Heart right ventricle (tissue), 16 donors: ENCODE results near the gene ATF6B. TPM values are rescaled to one million over a fixed set of nuclear protein-coding genes. Genes with fewer than 3 reads are reported as not detected.
"Not testable (repeated sequence)": the region's sequence is repeated elsewhere in the genome, so short reads cannot be mapped to it uniquely, and the experiment has no call there.

Experiments
- ATAC-seq, 8 donors: fragments of 200-7000 bp; cut with Tn5 transposase; one replicate each; pipeline ENCODE4 v1.9.1; 2020; ENCODE audit warnings: mild to moderate bottlenecking in 8 of 8, moderate library complexity in 8 of 8, moderate number of reproducible peaks in 1 of 8
- DNase-seq, 2 donors: peaks; one replicate each; pipeline ENCODE4 v3.0.0-alpha.2; 2020
- H3K27ac ChIP-seq, 10 donors: fragments of 200-600 bp; sonication (generic) in 2 of 10; one replicate each; pipeline versions ENCODE4 v1.5.0 to v1.8.0; 2020 to 2022; ENCODE audit warnings: mild to moderate bottlenecking in 3 of 10
- H3K27me3 ChIP-seq, 7 donors: fragments of 200-600 bp; one replicate each; pipeline ENCODE4 v1.8.0; 2021 to 2022; ENCODE audit warnings: mild to moderate bottlenecking in 2 of 7
- H3K36me3 ChIP-seq, 9 donors: fragments of 200-600 bp; sonication (generic) in 1 of 9; one replicate each; pipeline versions ENCODE4 v1.5.0 to v1.8.0; 2020 to 2022; ENCODE audit warnings: mild to moderate bottlenecking in 2 of 9
- H3K4me1 ChIP-seq, 9 donors: fragments of 200-600 bp; sonication (generic) in 1 of 9; one replicate each; pipeline versions ENCODE4 v1.5.0 to v1.8.0; 2020 to 2022; ENCODE audit warnings: mild to moderate bottlenecking in 4 of 9
- H3K4me3 ChIP-seq, 10 donors: fragments of 200-600 bp; sonication (generic) in 2 of 10; one replicate each; pipeline versions ENCODE4 v1.5.0 to v1.8.0; 2020 to 2022; ENCODE audit warnings: mild to moderate bottlenecking in 7 of 10, moderate library complexity in 2 of 10
- H3K9me3 ChIP-seq, 11 donors: fragments of 200-600 bp in 10 of 11; sonication (generic) in 2 of 11; one replicate each; pipeline versions ENCODE4 v1.5.0 to v1.8.0; 2013 to 2022; ENCODE audit warnings: mild to moderate bottlenecking in 2 of 11, control low read depth in 1 of 11, moderate library complexity in 1 of 11
- WGBS, 2 donors: extraction: QIAGEN DNeasy Blood & Tissue Kit; methylation state at CpG; one replicate each; pipeline ENCODE4 v1.1.7; 2013; ENCODE audit warnings: inconsistent platforms in 1 of 2; 5-methylcytosine and 5-hydroxymethylcytosine counted together
- intact Hi-C, 10 donors: fragments of 100-400 bp; cut with DNase I; formaldehyde crosslinking; loops; one replicate each; pipeline versions ENCODE4 v1.11.1 to v1.14.2; 2022
- polyA plus RNA-seq, 2 donors: library from polyadenylated mRNA; stranded (reverse); fragments of 200-250 nt; gene quantifications; one replicate each; pipeline ENCODE4 v1.2.3, GENCODE V29; 2013
- total RNA-seq, 10 donors: library from RNA; stranded (reverse); fragmentation: NEBNext Ultra II Directional in 3 of 10; extraction: Animal tissue kit (Norgen Biotek cat#: 25700) in 3 of 10; gene quantifications; one replicate each; pipeline versions ENCODE4 v1.2.1 to v1.2.4, GENCODE V29; 2021 to 2023
- TF ChIP-seq, protein P1 (sequence below), 9 donors: fragments of 200-600 bp; sonication (generic) in 2 of 9; IDR thresholded peaks; one replicate each; pipeline versions ENCODE4 v1.5.0 to v1.8.0; 2021 to 2022; ENCODE audit warnings: antibody characterized with exemption in 9 of 9, mild to moderate bottlenecking in 5 of 9, moderate library complexity in 1 of 9
- donor health status: Arrhythmogenic right ventricular cardiomyopathy.
- donor health status: ischemic (EF 13 %, LVEDD 7.1; RV severe dilation, severe dysfunction).
- donor health status: healthy with polysubstance abuse.
- donor health status: DM: no; HTN: yes; CAD: no.
- donor health status: DM: no; HTN: no; CAD: no.
- donor health status: ischemic (EF 25% LVEDD 6.9; RV normal size, moderate dysfunction).
- donor health status: ischemic (EF 25% LVEDD 5.7; RV mildly dilated, moderate dysfunction).
- donor health status: healthy.
- donor health status: DM: yes; HTN: yes; CAD: no.
- donor health status: Ischemic cardiomyopathy.
- donor health status: ischemic (EF 35%, LVEDD 5.7; RV mildly dilated, moderate dysfunction).
- donor health status: nonischemic (EF 11% LVEDD 7.7; RV severe dilation, severe dysfunction).
- donor health status: DM: yes; HTN: yes; CAD: no.
- donor health status: PGD.
- donor health status: ischemic (EF 29% LVEDD 5.4; RV normal size, mild dysfunction).
- donor health status: nonischemic (EF 23%, LVEDD 6.1; RV moderate dilation, normal function).

ATF6B gene
- total and polyA plus RNA-seq, 12 donors = 20.1 to 47.0 (median 29.4) TPM

DNA sequence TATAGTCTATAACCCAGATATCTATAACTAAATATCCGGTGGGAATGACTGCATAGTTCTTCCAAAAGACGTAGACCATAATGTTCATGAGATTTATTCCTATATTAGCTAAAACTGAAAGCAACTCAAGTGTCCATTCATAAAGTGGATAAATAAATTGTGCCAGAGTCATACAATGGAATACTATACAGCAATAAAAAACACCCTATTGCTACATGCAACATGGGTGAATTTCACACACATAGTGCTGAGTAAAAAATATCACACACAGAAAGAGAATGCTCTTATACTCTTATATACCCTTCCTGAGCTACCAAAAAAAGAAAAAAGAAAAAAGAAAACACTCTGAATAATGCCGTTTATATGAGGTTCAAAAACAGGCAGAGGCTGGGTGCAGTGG is 25.8 kb downstream of the ATF6B start:
- Histone ChIP-seq H3K9me3 (no peaks in the 10 kb centered on the region), H3K36me3 (peaks cover 0 to 44% (median 3%) of the 10 kb centered on the region in 9 donors), H3K27ac (no peak overlapping the region), H3K4me1 (peaks cover 0 to 28% (median 15%) of the 10 kb centered on the region in 9 donors), H3K27me3 (peaks cover 0 to 11% (median 1%) of the 10 kb centered on the region in 7 donors), H3K4me3 (no peak overlapping the region)
- TF ChIP-seq, protein P1, sequence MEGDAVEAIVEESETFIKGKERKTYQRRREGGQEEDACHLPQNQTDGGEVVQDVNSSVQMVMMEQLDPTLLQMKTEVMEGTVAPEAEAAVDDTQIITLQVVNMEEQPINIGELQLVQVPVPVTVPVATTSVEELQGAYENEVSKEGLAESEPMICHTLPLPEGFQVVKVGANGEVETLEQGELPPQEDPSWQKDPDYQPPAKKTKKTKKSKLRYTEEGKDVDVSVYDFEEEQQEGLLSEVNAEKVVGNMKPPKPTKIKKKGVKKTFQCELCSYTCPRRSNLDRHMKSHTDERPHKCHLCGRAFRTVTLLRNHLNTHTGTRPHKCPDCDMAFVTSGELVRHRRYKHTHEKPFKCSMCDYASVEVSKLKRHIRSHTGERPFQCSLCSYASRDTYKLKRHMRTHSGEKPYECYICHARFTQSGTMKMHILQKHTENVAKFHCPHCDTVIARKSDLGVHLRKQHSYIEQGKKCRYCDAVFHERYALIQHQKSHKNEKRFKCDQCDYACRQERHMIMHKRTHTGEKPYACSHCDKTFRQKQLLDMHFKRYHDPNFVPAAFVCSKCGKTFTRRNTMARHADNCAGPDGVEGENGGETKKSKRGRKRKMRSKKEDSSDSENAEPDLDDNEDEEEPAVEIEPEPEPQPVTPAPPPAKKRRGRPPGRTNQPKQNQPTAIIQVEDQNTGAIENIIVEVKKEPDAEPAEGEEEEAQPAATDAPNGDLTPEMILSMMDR (IDR thresholded peaks at IDR 0.05) = no peak
- WGBS, 2 donors = 92 to 94% methylated on average over 3 of the region's 3 CpGs
- DNase-seq (no peak), ATAC-seq (no peak)
- intact Hi-C loops = no loop called here

DNA sequence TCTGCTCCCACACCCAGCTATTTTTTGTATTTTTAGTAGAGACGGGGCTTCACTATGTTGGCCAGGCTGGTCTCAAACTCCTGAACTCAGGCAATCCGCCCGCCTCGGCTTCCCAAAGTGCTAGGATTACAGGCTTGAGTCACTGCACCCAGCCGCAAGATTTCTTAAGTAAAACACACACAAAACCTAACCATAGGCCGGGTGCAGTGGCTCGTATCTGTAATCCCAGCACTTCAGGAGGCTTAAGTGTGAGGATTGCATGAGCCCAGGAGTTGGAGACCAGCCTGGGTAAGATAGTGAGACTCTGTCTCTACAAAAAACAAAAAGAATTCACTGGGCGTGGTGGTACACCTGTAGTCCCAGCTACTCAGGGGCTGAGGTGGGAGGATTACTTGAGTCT is 27.8 kb downstream of the ATF6B start:
- H3K27ac ChIP-seq, H3K9me3 ChIP-seq, ATAC-seq, H3K4me3 ChIP-seq, intact Hi-C loops, DNase-seq: not testable (repeated sequence)
- peaks cover 0 to 61% (median 4%) of the 10 kb centered on the region in 9 donors for H3K36me3 ChIP-seq
- 84 to 92% methylated on average over 8 of the region's 8 CpGs for WGBS, 2 donors
- peaks cover 0 to 19% (median 4%) of the 10 kb centered on the region in 9 donors for H3K4me1 ChIP-seq
- H3K27me3 ChIP-seq = peaks cover 0 to 31% (median 21%) of the 10 kb centered on the region in 7 donors

DNA sequence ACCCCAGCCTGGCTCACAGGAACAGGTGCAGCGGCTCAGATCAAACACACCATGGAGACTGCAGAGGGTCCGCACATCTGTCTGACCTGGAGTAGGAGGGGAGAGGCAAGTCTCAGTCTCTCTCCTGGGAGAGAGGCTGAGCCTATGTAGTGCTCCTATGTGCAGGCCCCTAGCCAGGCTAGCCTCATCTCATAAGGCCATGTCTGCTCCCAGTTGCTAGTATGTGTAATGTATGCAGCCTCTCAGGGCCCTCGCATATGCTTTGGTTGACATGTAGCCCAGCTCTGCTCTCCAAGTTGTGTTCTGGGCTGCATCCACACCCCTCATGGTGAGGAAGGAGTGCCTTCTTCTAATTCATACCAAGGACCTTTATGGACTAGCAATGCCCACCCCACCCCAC is 30.7 kb downstream of the ATF6B start:
- H3K4me3 ChIP-seq = no peak overlapping the region
- ATAC-seq (no peak), DNase-seq (no peak)
- H3K36me3 ChIP-seq = peaks cover 0 to 85% (median 3%) of the 10 kb centered on the region in 9 donors
- peaks cover 0 to 36% (median 22%) of the 10 kb centered on the region in 7 donors for H3K27me3 ChIP-seq
- intact Hi-C loops = no loop called here
- peaks cover 3 to 31% (median 17%) of the 10 kb centered on the region in 9 donors for H3K4me1 ChIP-seq
- H3K9me3 ChIP-seq = no peaks in the 10 kb centered on the region
- no peak overlapping the region for H3K27ac ChIP-seq
- 94 to 96% methylated on average over 3 of the region's 3 CpGs for WGBS, 2 donors
- TF ChIP-seq, protein P1 (IDR thresholded peaks at IDR 0.05) = no peak

DNA sequence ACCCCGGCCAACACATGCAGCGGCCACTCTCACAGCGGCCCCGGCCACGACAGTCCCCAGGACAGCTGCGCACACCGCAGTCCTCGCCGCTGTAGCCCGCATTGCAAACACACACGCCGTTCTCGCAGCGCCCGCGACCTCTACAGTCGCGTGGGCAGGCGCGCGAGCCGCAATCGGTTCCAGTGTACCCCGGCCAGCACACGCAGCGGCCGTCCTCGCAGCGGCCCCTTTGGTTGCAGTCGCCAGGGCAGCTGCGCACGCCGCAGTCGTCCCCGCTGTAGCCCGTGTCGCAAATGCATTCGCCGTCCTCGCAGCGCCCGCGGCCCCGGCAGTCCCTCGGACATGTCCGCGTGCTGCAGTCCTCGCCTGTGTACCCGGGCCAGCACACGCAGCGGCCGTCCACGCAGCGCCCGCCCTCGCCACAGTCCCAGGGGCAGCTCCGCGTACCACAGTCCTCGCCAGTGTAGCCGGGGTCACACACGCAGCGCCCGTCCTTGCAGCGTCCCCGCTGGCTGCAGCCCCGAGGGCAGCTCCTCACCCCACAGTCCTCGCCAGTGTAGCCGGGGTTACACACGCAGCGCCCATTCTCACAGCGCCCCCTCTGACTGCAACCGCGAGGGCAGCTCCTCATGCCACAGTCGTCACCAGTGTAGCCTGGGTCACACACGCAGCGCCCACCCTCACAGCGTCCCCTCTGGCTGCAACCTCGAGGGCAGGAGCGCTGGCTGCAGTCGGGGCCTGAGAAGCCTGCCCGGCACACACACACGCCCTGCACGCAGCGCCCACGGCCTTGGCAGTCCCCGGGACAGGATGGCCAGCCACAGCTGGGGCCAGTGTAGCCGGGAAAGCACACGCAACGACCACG is 31.4 kb downstream of the ATF6B start:
- Histone ChIP-seq H3K4me1 (peaks cover 3 to 38% (median 23%) of the 10 kb centered on the region in 9 donors), H3K9me3 (no peaks in the 10 kb centered on the region), H3K36me3 (peaks cover 0 to 86% (median 6%) of the 10 kb centered on the region in 9 donors), H3K27me3 (peaks cover 0 to 36% (median 22%) of the 10 kb centered on the region in 7 donors), H3K27ac (no peak overlapping the region), H3K4me3 (peak overlapping the region in 8 of 10 donors; percentile 3 to 25 (median 14))
- DNase-seq (no peak), ATAC-seq (peak in 2 of 8 donors; percentile 23 to 43)
- TF ChIP-seq, protein P1 (IDR thresholded peaks at IDR 0.05) = no peak
- intact Hi-C loops = no loop called here
- 43 to 48% methylated on average over 83 to 90 of the region's 90 CpGs for WGBS, 2 donors

DNA sequence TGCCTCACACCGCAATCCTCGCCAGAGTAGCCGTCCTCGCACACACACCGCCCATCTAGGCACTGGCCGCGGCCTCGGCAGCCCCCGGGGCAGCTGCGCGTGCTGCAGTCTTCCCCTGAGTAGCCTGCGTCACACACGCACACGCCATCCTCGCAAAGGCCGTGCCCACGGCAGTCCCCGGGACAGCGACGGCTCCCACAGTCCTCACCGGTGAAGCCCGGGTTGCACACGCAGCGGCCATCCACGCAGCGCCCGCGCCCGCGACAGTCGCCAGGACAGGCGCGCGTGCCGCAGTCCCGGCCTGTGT is 32.0 kb downstream of the ATF6B start:
- intact Hi-C loops = no loop called here
- H3K4me3 ChIP-seq = peak overlapping the region in 7 of 10 donors; percentile 10 to 25 (median 15)
- H3K36me3 ChIP-seq = peaks cover 0 to 88% (median 6%) of the 10 kb centered on the region in 9 donors
- H3K9me3 ChIP-seq = no peaks in the 10 kb centered on the region
- WGBS, 2 donors = 45 to 54% methylated on average over 36 of the region's 36 CpGs
- peaks cover 3 to 40% (median 25%) of the 10 kb centered on the region in 9 donors for H3K4me1 ChIP-seq
- TF ChIP-seq, protein P1 (IDR thresholded peaks at IDR 0.05) = no peak
- DNase-seq (no peak), ATAC-seq (peak in 1 of 8 donors; percentile 23)
- peaks cover 0 to 36% (median 22%) of the 10 kb centered on the region in 7 donors for H3K27me3 ChIP-seq
- no peak overlapping the region for H3K27ac ChIP-seq
